H1 (cell line): ENCODE data around the gene TMPRSS11E. TPM values are rescaled to one million over a fixed set of nuclear protein-coding genes. Genes with fewer than 3 reads are reported as not detected.

Source experiments
- ATF3 ChIP-seq: IDR thresholded peaks from 2 replicates; pipeline ENCODE4 v1.6.1; 2011; ENCODE audit warnings: low read depth, mild to moderate bottlenecking, low read length; ENCODE audit not compliant: insufficient read depth
- CHD7 ChIP-seq: fragments of 300-600 bp; sonication (generic); IDR thresholded peaks from 2 replicates; pipeline ENCODE4 v1.7.1; 2012; ENCODE audit warnings: low read length, moderate library complexity, mild to moderate bottlenecking, inconsistent platforms; ENCODE audit not compliant: insufficient replicate concordance
- CTBP2 ChIP-seq: IDR thresholded peaks from 2 replicates; pipeline ENCODE4 v1.7.0; 2011; ENCODE audit warnings: borderline replicate concordance, mild to moderate bottlenecking, moderate library complexity, mixed read lengths, low read length; ENCODE audit not compliant: insufficient read depth, insufficient read length
- HDAC6 ChIP-seq: IDR thresholded peaks from one replicate; pipeline ENCODE4 v1.7.1; 2012; ENCODE audit warnings: low read depth, mild to moderate bottlenecking, inconsistent platforms, low read length, moderate library complexity
- KDM4A ChIP-seq: IDR thresholded peaks from one replicate; pipeline ENCODE4 v1.7.1; 2012; ENCODE audit warnings: low read depth, mild to moderate bottlenecking, moderate library complexity, low read length, inconsistent platforms; ENCODE audit not compliant: severe bottlenecking
- MAX ChIP-seq: IDR thresholded peaks from 2 replicates; pipeline ENCODE4 v1.6.1; 2012; ENCODE audit warnings: inconsistent platforms
- NANOG ChIP-seq: IDR thresholded peaks from 2 replicates; pipeline ENCODE4 v1.6.1; 2011; ENCODE audit warnings: low read length, low read depth, mild to moderate bottlenecking, inconsistent platforms; ENCODE audit not compliant: insufficient read depth, poor library complexity, severe bottlenecking
- NRF1 ChIP-seq: IDR thresholded peaks from 2 replicates; pipeline ENCODE4 v1.6.1; 2011; ENCODE audit warnings: mild to moderate bottlenecking, low read depth, low read length, improper control_type of control experiment
- POLR2AphosphoS5 ChIP-seq: IDR thresholded peaks from 2 replicates; pipeline ENCODE4 v1.6.1; 2011; ENCODE audit warnings: low read depth, low read length
- SIRT6 ChIP-seq: IDR thresholded peaks from one replicate; pipeline ENCODE4 v1.7.1; 2012; ENCODE audit warnings: low read length, inconsistent platforms
- TAF7 ChIP-seq: optimal IDR thresholded peaks from 2 replicates; pipeline ENCODE3; 2011; ENCODE audit warnings: low read depth, mild to moderate bottlenecking, inconsistent platforms, low read length, moderate library complexity, borderline replicate concordance
- polyA plus RNA-seq, 7 experiments: library from polyadenylated mRNA; depleted of rRNA in 3 of 7; stranded (reverse) in 5 of 7; unstranded in 2 of 7; fragments of >200 nt in 5 of 7; fragments of 200-250 nt in 2 of 7; gene quantifications; 1 replicate in 5 of 7; 2 replicates in 1 of 7; 4 replicates in 1 of 7; pipeline versions ENCODE4 v1.2.1 to v1.2.3, GENCODE V29; 2011 to 2013; ENCODE audit warnings: missing spikeins in 2 of 7, mixed read lengths in 2 of 7
- total RNA-seq: library from RNA; stranded (reverse); fragmentation: NEBNext Ultra II Directional; extraction: Animal tissue kit (Norgen Biotek cat#: 25700); gene quantifications from 2 replicates; pipeline ENCODE4 v1.2.1, GENCODE V29; 2021

Gene TMPRSS11E
- total and polyA plus RNA-seq, 2 of the 8 experiments (the other 6 are each of a cell fraction or from before 2014, with no cell fraction given) = 0.38 to 0.71 TPM

GRCh38 chr4:68536375-68536774, 89.1 kb downstream of the TMPRSS11E start (continued):
- no peak for TF ChIP-seq CHD7
- no peak for TF ChIP-seq HDAC6
- TF ChIP-seq CTBP2 = no peak
- no peak for TF ChIP-seq POLR2AphosphoS5
- TF ChIP-seq KDM4A = no peak
- no peak for TF ChIP-seq TAF7
- TF ChIP-seq NRF1 = no peak
- no peak for TF ChIP-seq NANOG
- TF ChIP-seq MAX = no peak
- TF ChIP-seq ATF3 = no peak
- TF ChIP-seq SIRT6 = no peak
